Measurements from ENCODE around the gene TRPM8. TPM values are rescaled to one million over a fixed set of nuclear protein-coding genes. Genes with fewer than 3 reads are reported as not detected.
"Not testable (repeated sequence)": the region's sequence is repeated elsewhere in the genome, so short reads cannot be mapped to it uniquely, and the experiment has no call there.

The TRPM8 gene
- total RNA-seq (2014; rRNA removed; shearing (Covaris generic)) (not detected in 2 replicates), polyA plus RNA-seq (2016; fragmentation: Nextera tagmentation; extraction: Ambion mirVana) (not detected in 2 replicates)

GRCh38 chr2:233917116-233917515 lies at the start of gene TRPM8:
Gene TRPM8 (plus strand): TSS chr2:233917373. CDS start chr2:233926538, 9,165 bp downstream.
- H3K9ac ChIP-seq, result no peak within 1 kb of the TSS
- 12 to 14% methylated on average over 5 of the region's 5 CpGs for WGBS, 2 experiments (ENCODE audit: low coverage in 1 of 2, low lambda C conversion rate in 2 of 2, missing lambda C conversion rate in 2 of 2)
- DNase-seq, result no peak

GRCh38 chr2:233867993-233868532 lies 49.1 kb upstream of the TRPM8 start, which contains the start of gene MSL3B:
Gene MSL3B (minus strand): TSS chr2:233868386.
- no peak for TF ChIP-seq EZH2phosphoT487 (IDR thresholded peaks at IDR 0.05; ENCODE audit: insufficient read depth, low read depth)
- no peak for TF ChIP-seq EZH2 (IDR thresholded peaks at IDR 0.05; ENCODE audit: insufficient read depth, poor library complexity, severe bottlenecking)
- H3K4me1 ChIP-seq (ENCODE audit: insufficient read depth), result no peaks in the 10 kb centered on the region
- peak within 1 kb of the TSS; percentile 79 for H3K9ac ChIP-seq
- no peaks in the 10 kb centered on the region for H4K20me1 ChIP-seq (ENCODE audit: insufficient read depth)
- H3K27ac ChIP-seq, result peak within 1 kb of the TSS; percentile 28; the same call in 1 of the 2 replicates
- no peaks in the 10 kb centered on the region for H3K36me3 ChIP-seq (ENCODE audit: low read depth)
- 10% methylated on average over 50 of the region's 50 CpGs for WGBS, 2 experiments (ENCODE audit: low coverage in 1 of 2, low lambda C conversion rate in 2 of 2, missing lambda C conversion rate in 2 of 2)
- no peaks in the 10 kb centered on the region; the same call in 1 of the 2 replicates for H3K27me3 ChIP-seq (replicated peaks; ENCODE audit: insufficient read depth)
- peak; percentile 79 for DNase-seq
- in situ Hi-C loops (cut with MboI), result no loop called here
- no peaks in the 10 kb centered on the region for H3K9me2 ChIP-seq (ENCODE audit: insufficient read depth)
- no peaks in the 10 kb centered on the region for H3K9me3 ChIP-seq (ENCODE audit: low read depth)
- H3K4me3 ChIP-seq, result peak within 1 kb of the TSS; percentile 86
- peak within 1 kb of the TSS; percentile 99 for H2AFZ ChIP-seq
- no peaks in the 10 kb centered on the region for H3F3A ChIP-seq (ENCODE audit: insufficient read depth)
- peak within 1 kb of the TSS; percentile 82 for H3K4me2 ChIP-seq (ENCODE audit: unreplicated experiment)
- no peaks in the 10 kb centered on the region for H3K79me2 ChIP-seq (ENCODE audit: insufficient read depth)

More at GRCh38 chr2:233917116-233917515, at the start of gene TRPM8:
- no peaks in the 10 kb centered on the region for H3K36me3 ChIP-seq (ENCODE audit: low read depth)
- H3K27ac ChIP-seq, result no peak within 1 kb of the TSS
- in situ Hi-C loops (cut with MboI), result no loop called here
- H3K4me1 ChIP-seq (ENCODE audit: insufficient read depth), result no peaks in the 10 kb centered on the region
- no peaks in the 10 kb centered on the region for H3K9me3 ChIP-seq (ENCODE audit: low read depth)
- no peaks in the 10 kb centered on the region for H4K20me1 ChIP-seq (ENCODE audit: insufficient read depth)
- H2AFZ ChIP-seq, result no peak within 1 kb of the TSS
- no peaks in the 10 kb centered on the region for H3K9me2 ChIP-seq (ENCODE audit: insufficient read depth)
- TF ChIP-seq EZH2phosphoT487 (IDR thresholded peaks at IDR 0.05; ENCODE audit: insufficient read depth, low read depth) (no peak), EZH2 (IDR thresholded peaks at IDR 0.05; ENCODE audit: insufficient read depth, poor library complexity, severe bottlenecking) (no peak)
- H3K4me3 ChIP-seq, result no peak within 1 kb of the TSS
- no peaks in the 10 kb centered on the region for H3F3A ChIP-seq (ENCODE audit: insufficient read depth)
- peaks cover 24% of the 10 kb centered on the region for H3K27me3 ChIP-seq (replicated peaks; ENCODE audit: insufficient read depth)
- no peaks in the 10 kb centered on the region for H3K79me2 ChIP-seq (ENCODE audit: insufficient read depth)
- no peak within 1 kb of the TSS for H3K4me2 ChIP-seq (ENCODE audit: unreplicated experiment)

GRCh38 chr2:233871432-233871831 lies 45.7 kb upstream of the TRPM8 start:
- Histone ChIP-seq H3K9me3 (ENCODE audit: low read depth) (no peaks in the 10 kb centered on the region), H3K9me2 (ENCODE audit: insufficient read depth) (no peaks in the 10 kb centered on the region), H3K4me2 (ENCODE audit: unreplicated experiment) (no peak overlapping the region), H3K9ac (no peak overlapping the region), H3F3A (ENCODE audit: insufficient read depth) (no peaks in the 10 kb centered on the region), H3K36me3 (ENCODE audit: low read depth) (no peaks in the 10 kb centered on the region), H3K4me3 (no peak overlapping the region), H3K79me2 (ENCODE audit: insufficient read depth) (no peaks in the 10 kb centered on the region), H2AFZ (no peak overlapping the region), H4K20me1 (ENCODE audit: insufficient read depth) (no peaks in the 10 kb centered on the region), H3K27me3 (replicated peaks; ENCODE audit: insufficient read depth) (peaks cover 6% of the 10 kb centered on the region), H3K4me1 (ENCODE audit: insufficient read depth) (no peaks in the 10 kb centered on the region), H3K27ac (no peak overlapping the region)
- TF ChIP-seq EZH2phosphoT487 (IDR thresholded peaks at IDR 0.05; ENCODE audit: insufficient read depth, low read depth) (no peak), EZH2 (IDR thresholded peaks at IDR 0.05; ENCODE audit: insufficient read depth, poor library complexity, severe bottlenecking) (no peak)
- in situ Hi-C loops (cut with MboI), result no loop called here
- 30 to 37% methylated on average over 4 of the region's 4 CpGs for WGBS, 2 experiments (ENCODE audit: low coverage in 1 of 2, low lambda C conversion rate in 2 of 2, missing lambda C conversion rate in 2 of 2)
- no peak for DNase-seq

GRCh38 chr2:233872125-233872524 lies 45.0 kb upstream of the TRPM8 start:
- H3K9me2 ChIP-seq (ENCODE audit: insufficient read depth); H3K9ac ChIP-seq; H3K4me3 ChIP-seq; H2AFZ ChIP-seq; H3K79me2 ChIP-seq (ENCODE audit: insufficient read depth); H3F3A ChIP-seq (ENCODE audit: insufficient read depth); DNase-seq; H3K4me1 ChIP-seq (ENCODE audit: insufficient read depth); H3K27me3 ChIP-seq (replicated peaks; ENCODE audit: insufficient read depth); H3K36me3 ChIP-seq (ENCODE audit: low read depth); H3K27ac ChIP-seq; H3K4me2 ChIP-seq (ENCODE audit: unreplicated experiment); in situ Hi-C loops (cut with MboI); H3K9me3 ChIP-seq (ENCODE audit: low read depth); H4K20me1 ChIP-seq (ENCODE audit: insufficient read depth): not testable (repeated sequence)
- 2 to 3% methylated on average over 2 of the region's 2 CpGs for WGBS, 2 experiments (ENCODE audit: low coverage in 1 of 2, low lambda C conversion rate in 2 of 2, missing lambda C conversion rate in 2 of 2)

- Histone ChIP-seq H3K27ac (no peak overlapping the region), H3K4me3 (no peak overlapping the region), H3K79me2 (ENCODE audit: insufficient read depth) (no peaks in the 10 kb centered on the region), H3F3A (ENCODE audit: insufficient read depth) (no peaks in the 10 kb centered on the region), H3K4me2 (ENCODE audit: unreplicated experiment) (no peak overlapping the region), H4K20me1 (ENCODE audit: insufficient read depth) (no peaks in the 10 kb centered on the region), H3K4me1 (ENCODE audit: insufficient read depth) (no peaks in the 10 kb centered on the region), H3K9me2 (ENCODE audit: insufficient read depth) (no peaks in the 10 kb centered on the region), H3K36me3 (ENCODE audit: low read depth) (no peaks in the 10 kb centered on the region), H3K9ac (no peak overlapping the region), H3K27me3 (replicated peaks; ENCODE audit: insufficient read depth) (no peaks in the 10 kb centered on the region; the same call in 1 of the 2 replicates), H2AFZ (no peak overlapping the region), H3K9me3 (ENCODE audit: low read depth) (no peaks in the 10 kb centered on the region)
- TF ChIP-seq EZH2 (IDR thresholded peaks at IDR 0.05; ENCODE audit: insufficient read depth, poor library complexity, severe bottlenecking) (no peak), EZH2phosphoT487 (IDR thresholded peaks at IDR 0.05; ENCODE audit: insufficient read depth, low read depth) (no peak)
- DNase-seq, result peak; percentile 10
- in situ Hi-C loops (cut with MboI), result no loop called here
Measured at GRCh38 chr2:233882353-233882752, 34.8 kb upstream of the TRPM8 start.

Data from GM23248 (cell line).